H1 (cell line): Measurements from ENCODE around the gene GET3. TPM values are rescaled to one million over a fixed set of nuclear protein-coding genes. Genes with fewer than 3 reads are reported as not detected.

Experiments
- BRCA1 ChIP-seq: IDR thresholded peaks from 2 replicates; pipeline ENCODE4 v1.6.1; 2012; ENCODE audit warnings: low read depth, low read length, improper control_type of control experiment
- CHD7 ChIP-seq: fragments of 300-600 bp; sonication (generic); IDR thresholded peaks from 2 replicates; pipeline ENCODE4 v1.7.1; 2012; ENCODE audit warnings: low read length, moderate library complexity, mild to moderate bottlenecking, inconsistent platforms; ENCODE audit not compliant: insufficient replicate concordance
- KDM5A ChIP-seq: fragments of 200-600 bp; IDR thresholded peaks from 2 replicates; pipeline ENCODE4 v1.7.1; 2012; ENCODE audit warnings: mild to moderate bottlenecking, low read length, inconsistent platforms, mixed read lengths
- POLR2AphosphoS5 ChIP-seq: IDR thresholded peaks from 2 replicates; pipeline ENCODE4 v1.6.1; 2011; ENCODE audit warnings: low read depth, low read length
- polyA plus RNA-seq, 7 experiments: library from polyadenylated mRNA; depleted of rRNA in 3 of 7; stranded (reverse) in 5 of 7; unstranded in 2 of 7; fragments of >200 nt in 5 of 7; fragments of 200-250 nt in 2 of 7; gene quantifications; 1 replicate in 5 of 7; 2 replicates in 1 of 7; 4 replicates in 1 of 7; pipeline versions ENCODE4 v1.2.1 to v1.2.3, GENCODE V29; 2011 to 2013; ENCODE audit warnings: missing spikeins in 2 of 7, mixed read lengths in 2 of 7
- total RNA-seq: library from RNA; stranded (reverse); fragmentation: NEBNext Ultra II Directional; extraction: Animal tissue kit (Norgen Biotek cat#: 25700); gene quantifications from 2 replicates; pipeline ENCODE4 v1.2.1, GENCODE V29; 2021

GET3 gene
- total and polyA plus RNA-seq, 2 of the 8 experiments (the other 6 are each of a cell fraction or from before 2014, with no cell fraction given) = 105 to 297 TPM

- TF ChIP-seq CHD7 (no peak), BRCA1 (no peak), POLR2AphosphoS5 (no peak), KDM5A (no peak)
These were observed 49.0 kb downstream of the GET3 start (continued) for GRCh38 chr19:12786141-12786870.
